ENCODE data around the gene NTHL1.
"Not testable (repeated sequence)": the region's sequence is repeated elsewhere in the genome, so short reads cannot be mapped to it uniquely, and the experiment has no call there.

NTHL1 gene

GRCh38 chr16:2036200-2036966, 11.3 kb downstream of the NTHL1 start:
- TF ChIP-seq ZFX (IDR thresholded peaks at IDR 0.05; ENCODE audit: borderline replicate concordance): no peak
- no peak for TF ChIP-seq CTCF (IDR thresholded peaks at IDR 0.05)

GRCh38 chr16:2035431-2036199, 12.0 kb downstream of the NTHL1 start:
- TF ChIP-seq CTCF (IDR thresholded peaks at IDR 0.05) (no peak), ZFX (IDR thresholded peaks at IDR 0.05; ENCODE audit: borderline replicate concordance) (no peak)
- H3K27ac ChIP-seq: no peak overlapping the region

More at GRCh38 chr16:2036200-2036966, 11.3 kb downstream of the NTHL1 start:
- no peak overlapping the region for H3K27ac ChIP-seq

- no peak for TF ChIP-seq ZFX (IDR thresholded peaks at IDR 0.05; ENCODE audit: borderline replicate concordance)
- H3K27ac ChIP-seq: no peak overlapping the region
Measured at GRCh38 chr16:2034696-2035430, 12.8 kb downstream of the NTHL1 start.

- not testable (repeated sequence) for H3K27ac ChIP-seq
Measured at GRCh38 chr16:2033909-2034695, 13.5 kb downstream of the NTHL1 start.

- TF ChIP-seq ZFX (IDR thresholded peaks at IDR 0.05; ENCODE audit: borderline replicate concordance) (no peak), CTCF (IDR thresholded peaks at IDR 0.05) (no peak)
- H3K27ac ChIP-seq: no peak overlapping the region
Measured at GRCh38 chr16:2033057-2033908, 14.4 kb downstream of the NTHL1 start.

DNA sequence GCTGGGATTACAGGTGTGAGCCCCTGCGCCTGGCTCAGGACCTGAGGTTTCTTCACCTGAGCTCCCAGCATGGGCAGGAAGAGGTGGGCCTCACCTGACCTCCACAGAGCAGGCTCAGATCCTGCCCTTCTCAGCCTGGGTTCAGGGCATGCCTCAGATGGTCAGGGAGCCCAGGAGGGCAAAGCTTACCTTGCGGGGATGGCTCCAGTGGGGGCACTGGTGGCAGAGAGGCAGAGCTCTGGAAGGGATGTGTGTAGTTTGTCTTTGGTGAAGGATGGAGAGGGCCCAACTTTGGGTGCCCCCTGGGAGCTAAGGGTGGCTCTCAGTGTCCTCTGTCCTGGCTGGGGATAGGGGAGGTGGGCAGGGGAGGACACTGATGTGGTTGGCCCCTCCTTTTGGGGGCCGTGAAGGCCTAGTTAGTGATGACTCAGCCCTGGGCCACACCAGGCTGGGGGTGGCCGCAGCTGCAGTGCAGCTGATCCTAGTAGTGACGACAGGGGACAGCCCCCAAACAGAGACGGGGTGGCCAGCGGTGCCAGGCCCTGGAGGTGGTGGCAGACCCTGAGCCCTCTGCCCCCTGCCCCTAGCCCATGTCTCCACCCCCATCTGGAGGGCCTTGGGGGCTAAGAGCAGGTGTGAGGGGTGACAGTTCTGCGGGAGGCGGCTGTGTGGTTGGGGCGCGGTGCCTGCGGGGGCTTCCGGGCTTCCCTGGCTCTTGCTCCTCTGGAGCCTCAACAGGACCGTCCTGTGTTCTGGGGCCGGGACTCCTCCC, 15.2 kb downstream of the NTHL1 start:
- TF ChIP-seq CTCF (IDR thresholded peaks at IDR 0.05): no peak
- no peak for TF ChIP-seq ZFX (IDR thresholded peaks at IDR 0.05; ENCODE audit: borderline replicate concordance)
- no peak overlapping the region for H3K27ac ChIP-seq

DNA sequence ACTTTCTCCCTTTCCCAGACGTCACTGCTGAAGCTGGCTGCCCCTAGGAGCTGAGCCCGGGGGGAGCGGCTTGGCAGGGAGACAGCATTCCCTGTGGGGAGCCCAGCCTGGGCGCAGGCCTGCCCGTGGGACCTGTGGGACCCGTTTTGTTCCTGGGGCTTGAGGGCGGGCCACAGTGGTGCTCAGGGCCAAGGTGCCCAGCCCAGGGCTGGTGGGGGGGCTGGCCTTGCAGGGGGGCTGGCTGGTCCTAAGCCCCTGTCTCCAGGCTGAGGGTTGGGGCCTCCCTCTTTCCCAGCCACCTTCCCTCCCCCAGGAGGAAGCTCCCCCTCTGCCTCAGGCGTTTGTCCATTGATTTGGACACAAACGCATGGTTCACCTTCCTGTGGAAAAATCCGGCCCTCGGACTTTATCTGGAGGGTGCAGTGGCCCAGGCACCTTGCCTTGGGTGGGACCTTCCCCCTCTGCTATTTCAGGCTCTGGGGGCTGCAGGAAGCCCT, 16.5 kb downstream of the NTHL1 start:
- TF ChIP-seq CTCF (IDR thresholded peaks at IDR 0.05) (no peak), ZFX (IDR thresholded peaks at IDR 0.05; ENCODE audit: borderline replicate concordance) (no peak)
- no peak overlapping the region for H3K27ac ChIP-seq
